H1 (cell line): Measurements from ENCODE around the gene PDZD2. TPM values are rescaled to one million over a fixed set of nuclear protein-coding genes. Genes with fewer than 3 reads are reported as not detected.

Source experiments
- BRCA1 ChIP-seq: IDR thresholded peaks from 2 replicates; pipeline ENCODE4 v1.6.1; 2012; ENCODE audit warnings: low read depth, low read length, improper control_type of control experiment
- GTF2F1 ChIP-seq: IDR thresholded peaks from 2 replicates; pipeline ENCODE4 v1.6.1; 2012; ENCODE audit warnings: low read depth, low read length, improper control_type of control experiment, borderline replicate concordance
- POLR2A ChIP-seq, 2 experiments: IDR thresholded peaks; 1 replicate in 1 of 2; 2 replicates in 1 of 2; pipeline ENCODE4 v1.6.1; 2011; ENCODE audit warnings: low read depth in 2 of 2, low read length in 2 of 2, mild to moderate bottlenecking in 2 of 2; ENCODE audit errors: control extremely low read depth in 1 of 2
- RFX5 ChIP-seq: IDR thresholded peaks from 2 replicates; pipeline ENCODE4 v1.6.1; 2011; ENCODE audit warnings: low read depth, low read length, improper control_type of control experiment, borderline replicate concordance
- polyA plus RNA-seq, 7 experiments: library from polyadenylated mRNA; depleted of rRNA in 3 of 7; stranded (reverse) in 5 of 7; unstranded in 2 of 7; fragments of >200 nt in 5 of 7; fragments of 200-250 nt in 2 of 7; gene quantifications; 1 replicate in 5 of 7; 2 replicates in 1 of 7; 4 replicates in 1 of 7; pipeline versions ENCODE4 v1.2.1 to v1.2.3, GENCODE V29; 2011 to 2013; ENCODE audit warnings: missing spikeins in 2 of 7, mixed read lengths in 2 of 7
- total RNA-seq: library from RNA; stranded (reverse); fragmentation: NEBNext Ultra II Directional; extraction: Animal tissue kit (Norgen Biotek cat#: 25700); gene quantifications from 2 replicates; pipeline ENCODE4 v1.2.1, GENCODE V29; 2021

The PDZD2 gene
- total and polyA plus RNA-seq, 2 of the 8 experiments (the other 6 are each of a cell fraction or from before 2014, with no cell fraction given): 1.2 to 6.8 TPM

GRCh38 chr5:32151198-32151597 lies 512.3 kb downstream of the PDZD2 start (continued):
- TF ChIP-seq BRCA1: no peak
- no peak for TF ChIP-seq GTF2F1
- no peak for TF ChIP-seq RFX5
- no peak for TF ChIP-seq POLR2A (IDR thresholded peaks at IDR 0.05; ENCODE audit: control extremely low read depth in 1 of 2, low read depth in 2 of 2, low read length in 2 of 2)
